OCI-LY7 (cell line): ENCODE data around the gene STK35. TPM values are rescaled to one million over a fixed set of nuclear protein-coding genes. Genes with fewer than 3 reads are reported as not detected.

Source experiments
- BruUV-seq: library from RNA; stranded (reverse); fragments of 400-500 nt; replicated peaks from 2 replicates; lab custom pipeline; 2021; lab: Mats Ljungman, UMichigan
- CTCF ChIA-PET: fragments of 300-600 bp; sonication (Branson Sonifier 250); formaldehyde crosslinking; loops from one replicate; lab custom pipeline; 2022; ENCODE audit warnings: antibody characterized with exemption; ENCODE audit not compliant: unreplicated experiment; lab: Charles Lee
- POLR2A ChIA-PET: fragments of 300-600 bp; sonication (Branson Sonifier 250); formaldehyde crosslinking; loops from one replicate; lab custom pipeline; 2022; ENCODE audit warnings: antibody characterized with exemption; lab: Charles Lee
- DNase-seq: peaks from one replicate; pipeline ENCODE4 v3.0.0-alpha.2; 2015; ENCODE audit warnings: low spot score
- H2AFZ ChIP-seq: fragments of 200-600 bp; sonication (generic), shearing (Covaris generic); 2 replicates; pipeline ENCODE4 v1.6.1; 2014; ENCODE audit warnings: mild to moderate bottlenecking, antibody characterized with exemption, low read length, moderate library complexity
- H3K27ac ChIP-seq: fragments of 200-600 bp; sonication (generic); 2 replicates; pipeline ENCODE4 v1.5.1; 2014; ENCODE audit warnings: mixed run types, low read depth, mild to moderate bottlenecking, moderate library complexity, low read length, inconsistent platforms; ENCODE audit not compliant: poor library complexity, severe bottlenecking
- H3K36me3 ChIP-seq: fragments of 200-600 bp; sonication (generic); 2 replicates; pipeline ENCODE4 v1.6.1; 2014; ENCODE audit warnings: mild to moderate bottlenecking, antibody characterized with exemption, low read length, moderate library complexity, mixed read lengths; ENCODE audit not compliant: insufficient read depth
- H3K4me1 ChIP-seq: fragments of 200-600 bp; sonication (generic); 2 replicates; pipeline ENCODE4 v1.5.1; 2014; ENCODE audit warnings: mild to moderate bottlenecking, low read length; ENCODE audit not compliant: insufficient read depth, poor library complexity, severe bottlenecking
- H3K4me2 ChIP-seq: fragments of 200-600 bp; sonication (generic); 2 replicates; pipeline ENCODE4 v1.6.1; 2014; ENCODE audit warnings: mild to moderate bottlenecking, low read length
- H3K4me3 ChIP-seq: fragments of 200-600 bp; sonication (generic); 2 replicates; pipeline ENCODE4 v1.5.1; 2014; ENCODE audit warnings: mild to moderate bottlenecking, low read depth, low read length; ENCODE audit not compliant: poor library complexity, severe bottlenecking
- H3K79me2 ChIP-seq: fragments of 200-600 bp; sonication (generic); 2 replicates; pipeline ENCODE4 v1.6.1; 2016; ENCODE audit warnings: low read depth, mild to moderate bottlenecking, low read length, moderate library complexity, mixed read lengths; ENCODE audit not compliant: insufficient read depth
- H3K9me2 ChIP-seq: fragments of 200-600 bp; sonication (generic); 2 replicates; pipeline ENCODE4 v1.6.1; 2016; ENCODE audit warnings: mild to moderate bottlenecking, low read length, mixed read lengths; ENCODE audit not compliant: insufficient read depth
- H3K9me3 ChIP-seq: fragments of 200-600 bp; sonication (generic); 2 replicates; pipeline ENCODE4 v1.6.1; 2014; ENCODE audit warnings: mild to moderate bottlenecking, mixed run types, low read length, mixed read lengths
- H4K20me1 ChIP-seq: fragments of 200-600 bp; sonication (generic); 2 replicates; pipeline ENCODE4 v1.6.1; 2014; ENCODE audit warnings: mild to moderate bottlenecking, antibody characterized with exemption, low read length, moderate library complexity, mixed read lengths; ENCODE audit not compliant: insufficient read depth
- CTCF ChIP-seq: fragments of 200-600 bp; sonication (generic); conservative IDR thresholded peaks from 2 replicates; pipeline ENCODE4 v1.5.1; 2014; ENCODE audit warnings: mild to moderate bottlenecking, antibody characterized with exemption, low read length, moderate library complexity, mixed read lengths
- EZH2phosphoT487 ChIP-seq: fragments of 200-600 bp; sonication (generic); IDR thresholded peaks from 2 replicates; pipeline ENCODE4 v1.6.1; 2018; ENCODE audit warnings: low read depth, borderline replicate concordance, mild to moderate bottlenecking, mixed run types, antibody characterized with exemption, low read length, moderate library complexity, mixed read lengths
- intact Hi-C: fragments of 100-400 bp; cut with micrococcal nuclease; formaldehyde crosslinking; loops from one replicate; pipeline ENCODE4 v1.10.0; 2022; ENCODE audit not compliant: unreplicated experiment
- total RNA-seq, 2 experiments: library from RNA; depleted of rRNA in 1 of 2; stranded (reverse); fragments of >200 nt in 1 of 2; shearing (Covaris generic) in 1 of 2; gene quantifications; 2 replicates each; pipeline ENCODE4 v1.2.3, GENCODE V29; 2014 to 2022

The STK35 gene
- total RNA-seq, 2 experiments from 2014 or later = 21.4 to 22.3 TPM

- no peaks in the 10 kb centered on the region for H4K20me1 ChIP-seq
- no peak for TF ChIP-seq CTCF
- no peak for TF ChIP-seq EZH2phosphoT487
- H3K36me3 ChIP-seq = no peaks in the 10 kb centered on the region
- H3K4me3 ChIP-seq = no peak overlapping the region
- POLR2A ChIA-PET = no interaction called here
- H3K9me3 ChIP-seq = no peaks in the 10 kb centered on the region
- no peak overlapping the region for H3K27ac ChIP-seq
- BruUV-seq = no TSS peak
- H2AFZ ChIP-seq = no peak overlapping the region
- CTCF ChIA-PET = no interaction called here
- H3K79me2 ChIP-seq = no peaks in the 10 kb centered on the region
- intact Hi-C loops = no loop called here
- H3K4me2 ChIP-seq = no peak overlapping the region
- no peak for DNase-seq
- H3K4me1 ChIP-seq = no peaks in the 10 kb centered on the region
- H3K9me2 ChIP-seq = no peaks in the 10 kb centered on the region
Observed at GRCh38 chr20:2165871-2166270, 64.2 kb downstream of the STK35 start.

DNA sequence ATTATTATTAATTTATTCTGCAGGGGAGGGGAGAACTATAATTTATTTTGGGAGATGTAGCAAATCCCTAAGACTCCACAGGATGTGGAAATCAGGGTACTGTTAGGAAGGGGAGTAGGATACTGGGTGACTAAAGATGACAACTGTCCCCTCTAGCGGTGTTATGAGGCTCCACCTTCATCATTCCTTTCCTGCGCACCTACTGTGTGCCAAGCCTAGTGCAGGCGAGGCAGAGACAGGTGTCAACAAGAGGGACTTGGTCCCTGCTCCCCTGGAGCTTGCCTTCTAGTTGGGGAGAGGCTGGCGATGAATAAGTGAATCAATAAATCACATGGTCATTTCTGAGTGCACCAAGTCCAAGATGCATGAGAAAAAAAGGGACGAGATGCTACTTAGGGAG, 65.5 kb downstream of the STK35 start:
- no peak for DNase-seq

More for the DNA sequence above, 65.5 kb downstream of the STK35 start:
- no peaks in the 10 kb centered on the region for H3K36me3 ChIP-seq
- H3K9me2 ChIP-seq = no peaks in the 10 kb centered on the region
- H3K79me2 ChIP-seq = no peaks in the 10 kb centered on the region
- no TSS peak for BruUV-seq
- H3K4me3 ChIP-seq = no peak overlapping the region
- CTCF ChIA-PET = no interaction called here
- POLR2A ChIA-PET = no interaction called here
- no peak overlapping the region for H3K27ac ChIP-seq
- TF ChIP-seq CTCF (no peak), EZH2phosphoT487 (no peak)
- H3K4me2 ChIP-seq = no peak overlapping the region
- H3K4me1 ChIP-seq = no peaks in the 10 kb centered on the region
- intact Hi-C loops = no loop called here
- no peaks in the 10 kb centered on the region for H3K9me3 ChIP-seq
- H4K20me1 ChIP-seq = no peaks in the 10 kb centered on the region
- H2AFZ ChIP-seq = no peak overlapping the region
